HepG2 (cell line): ENCODE data around the gene GSTCD. TPM values are rescaled to one million over a fixed set of nuclear protein-coding genes. Genes with fewer than 3 reads are reported as not detected.
A peak's percentile ranks its signal among the peaks of the same experiment; 100 is the strongest.

Experiments
- BHLHE40 ChIP-seq: IDR thresholded peaks from 2 replicates; pipeline ENCODE4 v1.6.1; 2011; ENCODE audit warnings: low read length, improper control_type of control experiment
- CEBPB ChIP-seq: IDR thresholded peaks from 2 replicates; pipeline ENCODE4 v1.6.1; 2011; ENCODE audit warnings: low read depth, low read length, improper control_type of control experiment, borderline replicate concordance
- GABPA ChIP-seq, 2 experiments: IDR thresholded peaks; 2 replicates each; pipeline ENCODE4 v1.6.1; 2011 to 2016; ENCODE audit warnings: low read depth in 2 of 2, low read length in 1 of 2, missing biosample characterization in 1 of 2, missing genetic modification characterization in 1 of 2
- GLI4 ChIP-seq: sonication (generic); formaldehyde crosslinking; IDR thresholded peaks from 2 replicates; pipeline ENCODE4 v1.5.1; 2020; ENCODE audit warnings: missing genetic modification reagents, mild to moderate bottlenecking, moderate library complexity, borderline replicate concordance
- HDAC2 ChIP-seq: sonication (generic); formaldehyde crosslinking; IDR thresholded peaks from 2 replicates; pipeline ENCODE4 v1.4.0; 2020; ENCODE audit warnings: missing genetic modification reagents
- HHEX ChIP-seq: IDR thresholded peaks from 2 replicates; pipeline ENCODE4 v1.6.1; 2016; ENCODE audit warnings: control low read depth
- HIVEP1 ChIP-seq: sonication (generic); formaldehyde crosslinking; IDR thresholded peaks from 2 replicates; pipeline ENCODE4 v1.4.0; 2020; ENCODE audit warnings: mild to moderate bottlenecking, missing genetic modification reagents
- LCORL ChIP-seq, 2 experiments: fragments of 450-650 bp in 1 of 2; sonication (generic) in 1 of 2; formaldehyde crosslinking in 1 of 2; IDR thresholded peaks; 2 replicates each; pipeline versions ENCODE4 v1.5.0 to v1.6.1; 2017 to 2020; ENCODE audit warnings: antibody characterized with exemption in 1 of 2, missing genetic modification reagents in 1 of 2
- MAFF ChIP-seq: IDR thresholded peaks from 2 replicates; pipeline ENCODE4 v1.6.1; 2011; ENCODE audit warnings: low read depth, low read length, improper control_type of control experiment
- MED13 ChIP-seq: sonication (generic); formaldehyde crosslinking; IDR thresholded peaks from 2 replicates; pipeline ENCODE4 v1.5.0; 2020; ENCODE audit warnings: missing genetic modification reagents
- MEIS2 ChIP-seq: sonication (generic); formaldehyde crosslinking; IDR thresholded peaks from 2 replicates; pipeline ENCODE4 v1.9.0; 2021; ENCODE audit warnings: mild to moderate bottlenecking, missing genetic modification reagents
- SOX5 ChIP-seq: IDR thresholded peaks from 2 replicates; pipeline ENCODE4 v1.6.1; 2016; ENCODE audit warnings: borderline replicate concordance
- TARDBP ChIP-seq: sonication (generic); formaldehyde crosslinking; IDR thresholded peaks from 2 replicates; pipeline ENCODE4 v1.8.0; 2022; ENCODE audit warnings: mild to moderate bottlenecking, missing genetic modification reagents
- THAP7 ChIP-seq: sonication (generic); formaldehyde crosslinking; IDR thresholded peaks from 2 replicates; pipeline ENCODE4 v1.8.1; 2023; ENCODE audit warnings: mild to moderate bottlenecking, missing genetic modification reagents
- ZBTB38 ChIP-seq: sonication (generic); formaldehyde crosslinking; IDR thresholded peaks from 2 replicates; pipeline ENCODE4 v1.5.1; 2020; ENCODE audit warnings: mild to moderate bottlenecking, missing genetic modification reagents
- ZC3H4 ChIP-seq: sonication (generic); formaldehyde crosslinking; IDR thresholded peaks from 2 replicates; pipeline ENCODE4 v1.4.0; 2020; ENCODE audit warnings: missing genetic modification reagents, borderline replicate concordance
- ZFP36 ChIP-seq: fragments of 150-350 bp; IDR thresholded peaks from 2 replicates; pipeline ENCODE4 v1.6.1; 2018; ENCODE audit warnings: borderline replicate concordance, low read length, low read depth; ENCODE audit not compliant: partially characterized antibody
- ZHX2 ChIP-seq, 2 experiments: sonication (generic) in 1 of 2; formaldehyde crosslinking in 1 of 2; IDR thresholded peaks; 2 replicates each; pipeline versions ENCODE4 v1.6.1 to v1.9.0; 2014 to 2022; ENCODE audit warnings: antibody characterized with exemption in 1 of 2, borderline replicate concordance in 1 of 2, inconsistent platforms in 1 of 2, low read depth in 1 of 2, missing genetic modification reagents in 1 of 2
- ZMYM2 ChIP-seq: sonication (generic); formaldehyde crosslinking; IDR thresholded peaks from 2 replicates; pipeline ENCODE4 v1.8.0; 2022; ENCODE audit warnings: mild to moderate bottlenecking, missing genetic modification reagents
- ZNF44 ChIP-seq: sonication (generic); formaldehyde crosslinking; IDR thresholded peaks from 2 replicates; pipeline ENCODE4 v1.5.1; 2020; ENCODE audit warnings: mild to moderate bottlenecking, missing genetic modification reagents
- ZNF607 ChIP-seq: sonication (generic); formaldehyde crosslinking; IDR thresholded peaks from 2 replicates; pipeline ENCODE4 v1.5.1; 2020; ENCODE audit warnings: missing genetic modification reagents, mild to moderate bottlenecking, borderline replicate concordance
- ZNF670 ChIP-seq: sonication (generic); formaldehyde crosslinking; IDR thresholded peaks from 2 replicates; pipeline ENCODE4 v1.8.0; 2022; ENCODE audit warnings: mild to moderate bottlenecking, missing genetic modification reagents, borderline replicate concordance
- polyA plus RNA-seq, 8 experiments: library from polyadenylated mRNA; depleted of rRNA in 3 of 8; stranded (reverse) in 7 of 8; unstranded in 1 of 8; fragments of >200 nt; fragmentation: Illumina TruSeq in 4 of 8; extraction: Trizol in 4 of 8; gene quantifications; 2 replicates each; pipeline versions ENCODE4 v1.2.1 to v1.2.3, GENCODE V29; 2011 to 2016; ENCODE audit warnings: low read depth in 4 of 8, missing spikeins in 1 of 8, mixed read lengths in 1 of 8; ENCODE audit not compliant: insufficient read depth in 1 of 8
- total RNA-seq, 5 experiments: library from RNA; depleted of rRNA; stranded (reverse); fragments of >200 nt; fragmentation: Illumina TruSeq; extraction: Trizol; gene quantifications; 2 replicates each; pipeline ENCODE4 v1.2.3, GENCODE V29; 2016; ENCODE audit warnings: low read depth in 1 of 5

The GSTCD gene
- total and polyA plus RNA-seq, 2 of the 13 experiments (the other 11 are each of a cell fraction or from before 2014, with no cell fraction given): 7.9 to 30.8 TPM

- TF ChIP-seq HIVEP1 (CRISPR knock-in tag) (peak; percentile 94), BHLHE40 (peak; percentile 56), ZHX2 (IDR thresholded peaks at IDR 0.05; ENCODE audit: low read depth) (peak; percentile 94), ZHX2 (CRISPR knock-in tag; IDR thresholded peaks at IDR 0.05; ENCODE audit: borderline replicate concordance) (0 out of 2 replicates have a peak, but pooled peaks have one; percentile 41), CEBPB (no peak), MAFF (no peak), ZBTB38 (peak; percentile 89), HHEX (no peak), HDAC2 (CRISPR knock-in tag) (peak; percentile 98), MED13 (CRISPR knock-in tag) (peak; percentile 67; the same call in 1 of the 2 replicates), ZMYM2 (CRISPR knock-in tag) (peak; percentile 94), GABPA (IDR thresholded peaks at IDR 0.05; ENCODE audit: low read depth, low read length) (peak; percentile 98), GABPA (CRISPR knock-in tag; IDR thresholded peaks at IDR 0.05; ENCODE audit: low read depth) (peak; percentile 100), ZFP36 (peak; percentile 44), ZNF670 (CRISPR knock-in tag) (peak; percentile 100), MEIS2 (CRISPR knock-in tag) (peak; percentile 87; the same call in 1 of the 2 replicates), GLI4 (CRISPR knock-in tag) (no peak), LCORL (IDR thresholded peaks at IDR 0.05) (no peak), LCORL (CRISPR knock-in tag; IDR thresholded peaks at IDR 0.05) (peak; percentile 79), THAP7 (CRISPR knock-in tag) (peak; percentile 23; the same call in 1 of the 2 replicates), ZC3H4 (CRISPR knock-in tag) (0 out of 2 replicates have a peak, but pooled peaks have one; percentile 48), SOX5 (peak; percentile 73), ZNF44 (CRISPR knock-in tag) (peak; percentile 88; the same call in 1 of the 2 replicates), ZNF607 (CRISPR knock-in tag) (peak; percentile 76; the same call in 1 of the 2 replicates), TARDBP (peak; percentile 98)
Observed at GRCh38 chr4:105708181-105709080, at the start of gene GSTCD, which contains the start of gene INTS12 (continued).
